Gastrocnemius medialis (tissue), 4 donors: ENCODE data around the gene APEX1. TPM values are rescaled to one million over a fixed set of nuclear protein-coding genes. Genes with fewer than 3 reads are reported as not detected.

Experiments used
- ATAC-seq, 2 donors: fragments of 150-250 bp; one replicate each; pipeline ENCODE4 v1.9.1; 2016
- DNase-seq, 2 donors: peaks; one replicate each; pipeline ENCODE4 v3.0.0-alpha.2; 2019
- H3K27ac ChIP-seq, 4 donors: fragments of 200-600 bp; sonication (generic); 1 replicate in 1 of 4; 2 replicates in 3 of 4; pipeline ENCODE4 v1.5.1; 2016 to 2018; ENCODE audit warnings: mild to moderate bottlenecking in 2 of 4, moderate library complexity in 1 of 4
- H3K27me3 ChIP-seq, 3 donors: fragments of 200-600 bp; sonication (generic) in 2 of 3; 1 replicate in 1 of 3; 2 replicates in 2 of 3; pipeline versions ENCODE4 v1.5.1 to v1.6.0; 2016 to 2019; ENCODE audit warnings: mild to moderate bottlenecking in 1 of 3, moderate library complexity in 1 of 3
- H3K36me3 ChIP-seq, 2 donors: fragments of 200-600 bp; sonication (generic) in 1 of 2; one replicate each; pipeline ENCODE4 v1.5.1; 2017 to 2018
- H3K4me1 ChIP-seq, 2 donors: fragments of 200-600 bp; sonication (generic) in 1 of 2; one replicate each; pipeline ENCODE4 v1.5.1; 2016 to 2017; ENCODE audit warnings: mild to moderate bottlenecking in 2 of 2
- H3K4me3 ChIP-seq, 4 donors: fragments of 200-600 bp; sonication (generic) in 3 of 4; 1 replicate in 1 of 4; 2 replicates in 3 of 4; pipeline ENCODE4 v1.5.1; 2016 to 2019; ENCODE audit warnings: mild to moderate bottlenecking in 2 of 4
- H3K9me3 ChIP-seq, 3 donors: fragments of 200-600 bp; sonication (generic) in 2 of 3; 1 replicate in 1 of 3; 2 replicates in 2 of 3; pipeline ENCODE4 v1.5.1; 2016 to 2019
- POLR2A ChIP-seq, 2 donors: fragments of 450-650 bp; IDR thresholded peaks; one replicate each; pipeline ENCODE4 v1.6.1; 2017; ENCODE audit warnings: antibody characterized with exemption in 2 of 2, mild to moderate bottlenecking in 2 of 2, moderate library complexity in 2 of 2
- in situ Hi-C, 4 donors: fragments of 200-750 bp; cut with MboI; loops; one replicate each; pipeline versions ENCODE4 v1.15.0 to v1.8.0; 2017; ENCODE audit warnings: low sequenced_read_pairs in 4 of 4
- intact Hi-C: fragments of 100-400 bp; cut with DNase I; formaldehyde crosslinking; loops from one replicate; pipeline ENCODE4 v1.15.1; 2023; ENCODE audit warnings: low total_unique reads
- total RNA-seq, 4 donors: library from RNA; depleted of rRNA; stranded (reverse); fragments of >200 nt; gene quantifications; one replicate each; pipeline versions ENCODE4 v1.1.0 to v1.2.3, GENCODE V29; 2016
- TF ChIP-seq, protein P1 (sequence below), 5 experiments: fragments of 450-650 bp in 3 of 5; fragments of 200-600 bp in 2 of 5; sonication (generic) in 2 of 5; IDR thresholded peaks in 4 of 5; conservative IDR thresholded peaks in 1 of 5; 1 replicate in 4 of 5; 2 replicates in 1 of 5; pipeline ENCODE4 v1.5.1; 2016 to 2019; ENCODE audit warnings: antibody characterized with exemption in 5 of 5, mild to moderate bottlenecking in 3 of 5, moderate library complexity in 3 of 5

Gene APEX1
- total RNA-seq, 4 donors from 2014 or later, result 65.6 to 132 (median 94.2) TPM

DNA sequence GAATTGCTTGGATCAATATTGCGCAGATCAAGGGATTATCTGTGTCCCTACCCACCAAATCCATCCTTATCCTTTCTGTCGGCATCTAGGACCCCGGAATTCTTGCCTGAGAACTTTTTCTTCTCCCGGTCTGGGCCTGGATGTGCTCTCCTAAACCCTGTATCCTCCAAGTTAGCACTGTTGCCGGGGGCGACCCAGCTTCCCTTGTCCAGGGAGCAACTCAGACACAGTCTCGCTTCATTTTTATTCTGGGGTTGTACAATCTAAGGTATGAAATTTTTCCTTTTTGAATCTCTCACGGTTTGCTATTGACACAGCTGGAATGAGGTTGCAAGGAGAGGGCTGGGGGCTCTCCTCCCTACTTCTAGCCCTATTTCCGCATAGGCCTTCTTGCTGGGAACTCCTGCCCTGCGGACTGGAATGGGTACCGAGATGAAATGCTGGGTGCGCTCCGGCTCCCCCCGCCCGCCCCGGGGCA, 13.8 kb downstream of the APEX1 start:
- H3K4me1 ChIP-seq, result peaks cover 7 to 17% of the 10 kb centered on the region in 2 donors
- in situ Hi-C loops, result loop anchor here (10.0 to 25.0 kb wide), 4 partner anchors 54 to 568 kb away; partner anchors contain the start of genes CCNB1IP1 (in 3 of the 4), PARP2 (in 3 of the 4), ANG (in 1 of the 4) and NDRG2 (in 1 of the 4)
- H3K27ac ChIP-seq, result peak overlapping the region; percentile 74 to 80 (median 76)
- intact Hi-C loops, result no loop called here
- ATAC-seq (no peak), DNase-seq (no peak)
- peaks cover 0 to 9% of the 10 kb centered on the region in 2 donors for H3K36me3 ChIP-seq
- H3K4me3 ChIP-seq, result peak overlapping the region; percentile 65 to 95 (median 69)
- no peaks in the 10 kb centered on the region for H3K27me3 ChIP-seq
- no peak for TF ChIP-seq POLR2A (IDR thresholded peaks at IDR 0.05)
- TF ChIP-seq, protein P1, sequence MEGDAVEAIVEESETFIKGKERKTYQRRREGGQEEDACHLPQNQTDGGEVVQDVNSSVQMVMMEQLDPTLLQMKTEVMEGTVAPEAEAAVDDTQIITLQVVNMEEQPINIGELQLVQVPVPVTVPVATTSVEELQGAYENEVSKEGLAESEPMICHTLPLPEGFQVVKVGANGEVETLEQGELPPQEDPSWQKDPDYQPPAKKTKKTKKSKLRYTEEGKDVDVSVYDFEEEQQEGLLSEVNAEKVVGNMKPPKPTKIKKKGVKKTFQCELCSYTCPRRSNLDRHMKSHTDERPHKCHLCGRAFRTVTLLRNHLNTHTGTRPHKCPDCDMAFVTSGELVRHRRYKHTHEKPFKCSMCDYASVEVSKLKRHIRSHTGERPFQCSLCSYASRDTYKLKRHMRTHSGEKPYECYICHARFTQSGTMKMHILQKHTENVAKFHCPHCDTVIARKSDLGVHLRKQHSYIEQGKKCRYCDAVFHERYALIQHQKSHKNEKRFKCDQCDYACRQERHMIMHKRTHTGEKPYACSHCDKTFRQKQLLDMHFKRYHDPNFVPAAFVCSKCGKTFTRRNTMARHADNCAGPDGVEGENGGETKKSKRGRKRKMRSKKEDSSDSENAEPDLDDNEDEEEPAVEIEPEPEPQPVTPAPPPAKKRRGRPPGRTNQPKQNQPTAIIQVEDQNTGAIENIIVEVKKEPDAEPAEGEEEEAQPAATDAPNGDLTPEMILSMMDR (IDR thresholded peaks at IDR 0.05 in 4 of 5, conservative IDR thresholded peaks at IDR 0.05 in 1 of 5), result no peak
- no peaks in the 10 kb centered on the region for H3K9me3 ChIP-seq

DNA sequence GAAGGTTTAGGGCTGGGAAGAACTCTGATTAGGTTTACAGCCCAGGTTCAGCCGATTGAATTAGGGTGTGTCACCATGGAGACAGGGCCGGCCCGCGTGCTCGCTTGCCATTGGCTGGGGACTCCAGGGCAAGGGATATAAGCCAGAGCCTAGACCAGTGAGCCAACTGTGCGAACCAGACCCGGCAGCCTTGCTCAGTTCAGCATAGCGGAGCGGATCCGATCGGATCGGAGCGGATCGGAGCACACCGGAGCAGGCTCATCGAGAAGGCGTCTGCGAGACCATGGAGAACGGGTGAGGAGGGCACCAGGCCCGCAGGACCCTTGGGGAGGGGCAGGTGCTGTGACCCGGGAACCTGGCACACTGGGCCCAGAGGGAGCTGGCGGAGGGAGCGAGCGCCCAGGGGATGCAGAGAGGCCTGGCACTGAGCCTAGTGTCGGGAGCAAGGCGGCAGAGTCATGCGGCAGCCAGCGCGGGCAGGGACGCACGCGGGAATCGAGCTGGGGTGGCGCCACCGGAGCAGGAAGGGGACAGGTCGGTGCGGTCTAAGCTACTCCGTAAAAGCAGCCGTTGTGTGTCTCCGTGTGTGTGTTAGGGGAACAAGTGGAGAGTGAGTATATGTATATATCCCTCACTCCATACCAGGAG, 14.3 kb downstream of the APEX1 start, which contains the start of gene PNP:
PNP (plus strand) TSS at position 165 of the 648 bp plus-strand sequence; CDS start at position 284, 119 bp downstream.
- Histone ChIP-seq H3K4me1 (peaks cover 7 to 17% of the 10 kb centered on the region in 2 donors), H3K27me3 (no peaks in the 10 kb centered on the region), H3K27ac (peak within 1 kb of the TSS; percentile 74 to 80 (median 76)), H3K4me3 (peak within 1 kb of the TSS; percentile 65 to 95 (median 69)), H3K36me3 (peaks cover 0 to 11% of the 10 kb centered on the region in 2 donors), H3K9me3 (no peaks in the 10 kb centered on the region)
- intact Hi-C loops (no loop called here), in situ Hi-C loops (loop anchor here (10.0 to 25.0 kb wide), 4 partner anchors 55 to 568 kb away; partner anchors contain the start of genes CCNB1IP1 (in 3 of the 4), PARP2 (in 3 of the 4), ANG (in 1 of the 4) and NDRG2 (in 1 of the 4))
- ATAC-seq (peak; percentile 78 to 86), DNase-seq (peak; percentile 63 to 67)
- TF ChIP-seq, protein P1 (IDR thresholded peaks at IDR 0.05 in 4 of 5, conservative IDR thresholded peaks at IDR 0.05 in 1 of 5), result no peak
- TF ChIP-seq POLR2A (IDR thresholded peaks at IDR 0.05), result peak; percentile 79 to 82

DNA sequence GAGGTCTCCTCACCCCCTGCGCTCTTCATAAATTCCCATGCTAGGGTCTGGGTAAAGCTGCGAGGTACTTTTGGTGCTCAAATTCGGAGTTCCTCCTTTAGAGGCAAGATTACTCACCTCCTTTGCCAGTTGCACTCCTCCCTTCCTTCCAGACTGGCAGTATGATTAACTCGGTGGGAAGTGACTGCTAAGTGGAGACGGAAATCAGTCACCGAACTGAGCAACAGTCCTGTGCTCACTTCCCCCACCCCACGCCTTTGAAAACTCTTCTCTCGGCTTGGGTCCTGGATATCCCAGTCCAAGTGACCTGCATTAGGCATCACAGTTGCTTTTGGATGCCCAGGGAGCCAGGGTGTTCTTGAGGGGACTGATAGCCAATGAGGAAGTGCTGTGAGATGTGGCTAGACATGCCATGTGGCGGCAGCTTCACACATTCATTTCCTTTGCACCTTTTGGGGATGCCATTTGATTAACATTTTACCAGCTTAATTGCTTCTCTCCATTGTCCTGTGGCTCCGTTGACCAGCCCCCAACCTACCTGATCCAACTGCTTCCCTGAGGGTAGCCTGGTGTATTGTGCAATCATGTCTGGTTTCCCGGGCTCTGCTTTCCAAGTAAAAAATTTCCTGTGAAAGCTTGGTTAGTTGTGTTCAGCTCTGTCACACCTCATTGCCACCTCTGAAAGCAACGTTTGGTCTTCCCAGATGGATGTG, 15.0 kb downstream of the APEX1 start:
- H3K27me3 ChIP-seq, result no peaks in the 10 kb centered on the region
- in situ Hi-C loops, result loop anchor here (10.0 to 25.0 kb wide), 4 partner anchors 55 to 567 kb away; partner anchors contain the start of genes CCNB1IP1 (in 3 of the 4), PARP2 (in 3 of the 4), ANG (in 1 of the 4) and NDRG2 (in 1 of the 4)
- peaks cover 0 to 18% of the 10 kb centered on the region in 2 donors for H3K36me3 ChIP-seq
- ATAC-seq, result peak; percentile 67 to 68
- H3K27ac ChIP-seq, result peak overlapping the region; percentile 74 to 80 (median 76)
- TF ChIP-seq, protein P1 (IDR thresholded peaks at IDR 0.05 in 4 of 5, conservative IDR thresholded peaks at IDR 0.05 in 1 of 5), result no peak
- TF ChIP-seq POLR2A (IDR thresholded peaks at IDR 0.05), result no peak
- H3K4me1 ChIP-seq, result peaks cover 7 to 17% of the 10 kb centered on the region in 2 donors
- no peak for DNase-seq
- H3K4me3 ChIP-seq, result peak overlapping the region; percentile 65 to 95 (median 69)
- intact Hi-C loops, result loop anchor here (2.0 kb wide), 1 partner anchor 57 kb away; the partner anchor contains the start of gene TEP1
- no peaks in the 10 kb centered on the region for H3K9me3 ChIP-seq

DNA sequence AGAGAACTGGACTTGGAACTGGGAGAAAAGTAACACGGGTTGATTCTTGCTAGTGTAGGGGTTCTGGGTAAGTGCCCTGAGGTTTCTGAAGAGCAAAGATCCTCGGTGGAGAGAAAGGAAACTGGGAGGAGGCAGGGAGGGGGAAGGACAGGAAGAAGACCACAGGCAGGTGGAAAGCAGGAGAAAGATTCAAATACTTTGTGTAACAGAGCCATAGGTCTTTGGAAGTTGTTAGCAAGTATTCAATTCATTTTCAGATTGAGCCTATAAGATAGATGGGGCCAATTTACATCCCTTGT, 15.5 kb downstream of the APEX1 start:
- no peak for TF ChIP-seq POLR2A (IDR thresholded peaks at IDR 0.05)
- TF ChIP-seq, protein P1 (IDR thresholded peaks at IDR 0.05 in 4 of 5, conservative IDR thresholded peaks at IDR 0.05 in 1 of 5), result no peak
- H3K27ac ChIP-seq, result peak overlapping the region; percentile 74 to 80 (median 76)
- H3K4me3 ChIP-seq, result peak overlapping the region; percentile 65 to 95 (median 69)
- intact Hi-C loops (loop anchor here (2.0 kb wide), 1 partner anchor 58 kb away; the partner anchor contains the start of gene TEP1), in situ Hi-C loops (loop anchor here (25.0 kb wide), 2 partner anchors 133 to 567 kb away; partner anchors contain the start of genes CCNB1IP1 (in 3 of the 4), PARP2 (in 3 of the 4), NDRG2 (in 1 of the 4) and RNASE13 (in 1 of the 4))
- DNase-seq (no peak), ATAC-seq (no peak)
- H3K9me3 ChIP-seq, result no peaks in the 10 kb centered on the region
- peaks cover 7 to 17% of the 10 kb centered on the region in 2 donors for H3K4me1 ChIP-seq
- H3K36me3 ChIP-seq, result peaks cover 0 to 22% of the 10 kb centered on the region in 2 donors
- H3K27me3 ChIP-seq, result no peaks in the 10 kb centered on the region
